ENCODE results near the gene SEMA5A. TPM values are rescaled to one million over a fixed set of nuclear protein-coding genes. Genes with fewer than 3 reads are reported as not detected.

The SEMA5A gene
- total and polyA plus RNA-seq, 2 donors: 1.2 to 2.5 TPM

DNA sequence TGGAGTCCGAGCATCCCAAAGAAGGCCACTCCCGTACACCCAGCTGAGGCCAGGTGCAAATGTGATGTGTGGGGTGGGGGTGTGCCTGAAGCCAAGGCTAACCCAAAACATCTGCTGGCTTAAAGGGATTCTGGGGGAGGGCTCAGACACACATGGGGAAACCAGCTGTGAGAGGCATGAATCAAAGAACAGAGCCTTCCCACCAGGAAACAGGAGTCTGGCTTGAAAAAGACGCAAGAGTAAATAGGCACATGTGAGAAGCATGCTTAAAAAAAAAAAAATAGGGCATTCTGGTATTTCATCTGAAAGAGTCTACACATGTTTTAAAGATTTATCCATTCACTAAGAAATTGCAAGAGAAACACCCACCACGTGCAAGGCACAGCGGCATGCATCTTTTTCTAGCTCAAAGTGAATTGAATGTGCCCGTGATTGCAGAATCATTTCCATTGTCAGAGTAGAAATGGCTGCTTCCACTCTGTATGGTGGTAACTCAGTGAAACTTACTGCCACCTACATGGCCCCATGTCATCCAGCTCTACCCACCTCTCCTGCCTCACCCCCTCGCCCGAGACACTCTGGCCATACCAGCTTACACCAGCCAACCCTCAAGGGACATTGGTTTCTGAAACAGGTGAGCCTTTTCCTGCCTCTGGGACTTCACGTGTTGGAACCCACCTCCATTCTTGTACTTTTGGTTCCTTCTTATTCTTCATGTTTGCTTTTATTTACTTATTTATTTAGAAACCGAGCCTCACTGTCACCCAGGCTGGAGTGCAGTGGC lies 71.5 kb downstream of the SEMA5A start:
- WGBS: 84% methylated on average over 10 of the region's 10 CpGs
- no peaks in the 10 kb centered on the region for H3K36me3 ChIP-seq (ENCODE audit: control insufficient read depth in 2 of 2, insufficient read depth in 2 of 2, low read length in 1 of 2)
- peaks cover 0 to 5% of the 10 kb centered on the region in 2 donors for H3K9me3 ChIP-seq (ENCODE audit: control insufficient read depth in 2 of 2, insufficient read depth in 1 of 2, low read length in 1 of 2)
- DNase-seq (ENCODE audit: low read depth in 6 of 9, low spot score in 9 of 9): no peak
- no peaks in the 10 kb centered on the region for H3K4me1 ChIP-seq (ENCODE audit: control insufficient read depth in 2 of 2, insufficient read depth in 2 of 2, low read length in 2 of 2)
- no peak overlapping the region for H3K27ac ChIP-seq (ENCODE audit: low read depth in 1 of 2, low read length in 1 of 2)
- H3K27me3 ChIP-seq (ENCODE audit: control insufficient read depth in 2 of 2, insufficient read depth in 1 of 2, low read length in 1 of 2): no peaks in the 10 kb centered on the region
- no peak overlapping the region for H3K4me3 ChIP-seq (ENCODE audit: low read length in 2 of 2)

GRCh38 chr5:9473624-9474023 lies 72.3 kb downstream of the SEMA5A start:
- Histone ChIP-seq H3K9me3 (ENCODE audit: control insufficient read depth in 2 of 2, insufficient read depth in 1 of 2, low read length in 1 of 2) (peaks cover 0 to 5% of the 10 kb centered on the region in 2 donors), H3K27me3 (ENCODE audit: control insufficient read depth in 2 of 2, insufficient read depth in 1 of 2, low read length in 1 of 2) (no peaks in the 10 kb centered on the region), H3K36me3 (ENCODE audit: control insufficient read depth in 2 of 2, insufficient read depth in 2 of 2, low read length in 1 of 2) (no peaks in the 10 kb centered on the region), H3K27ac (ENCODE audit: low read depth in 1 of 2, low read length in 1 of 2) (no peak overlapping the region), H3K4me1 (ENCODE audit: control insufficient read depth in 2 of 2, insufficient read depth in 2 of 2, low read length in 2 of 2) (no peaks in the 10 kb centered on the region), H3K4me3 (ENCODE audit: low read length in 2 of 2) (no peak overlapping the region)
- DNase-seq (ENCODE audit: low read depth in 6 of 9, low spot score in 9 of 9): no peak
- WGBS: 83% methylated on average over 2 of the region's 2 CpGs

- H3K27ac ChIP-seq (ENCODE audit: low read depth in 1 of 2, low read length in 1 of 2): no peak overlapping the region
- WGBS: 98% methylated on average over 1 of the region's 1 CpG
- DNase-seq (ENCODE audit: low read depth in 6 of 9, low spot score in 9 of 9): no peak
- no peaks in the 10 kb centered on the region for H3K36me3 ChIP-seq (ENCODE audit: control insufficient read depth in 2 of 2, insufficient read depth in 2 of 2, low read length in 1 of 2)
- no peaks in the 10 kb centered on the region for H3K27me3 ChIP-seq (ENCODE audit: control insufficient read depth in 2 of 2, insufficient read depth in 1 of 2, low read length in 1 of 2)
- H3K9me3 ChIP-seq (ENCODE audit: control insufficient read depth in 2 of 2, insufficient read depth in 1 of 2, low read length in 1 of 2): no peaks in the 10 kb centered on the region
- H3K4me1 ChIP-seq (ENCODE audit: control insufficient read depth in 2 of 2, insufficient read depth in 2 of 2, low read length in 2 of 2): no peaks in the 10 kb centered on the region
- H3K4me3 ChIP-seq (ENCODE audit: low read length in 2 of 2): no peak overlapping the region
Observed at GRCh38 chr5:9470410-9470809, 75.5 kb downstream of the SEMA5A start.

DNA sequence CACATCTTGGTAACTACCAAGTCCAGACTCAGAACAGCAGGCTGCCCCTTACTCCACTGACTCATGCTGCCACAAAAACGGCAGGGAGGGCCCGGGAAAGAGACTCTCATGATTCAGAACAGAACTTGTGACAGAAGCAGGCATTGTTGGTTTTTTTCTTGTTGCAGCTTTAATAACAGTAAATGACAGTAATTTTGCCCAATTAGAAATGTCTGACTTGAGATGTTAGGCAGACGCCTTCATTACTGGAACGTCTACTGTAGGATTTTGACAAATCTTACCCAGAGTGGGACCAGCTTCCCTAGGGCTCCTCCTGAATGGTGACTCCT lies 77.9 kb downstream of the SEMA5A start:
- Histone ChIP-seq H3K27ac (ENCODE audit: low read depth in 1 of 2, low read length in 1 of 2) (peak overlapping the region; percentile 60 to 73), H3K4me3 (ENCODE audit: low read length in 2 of 2) (no peak overlapping the region), H3K27me3 (ENCODE audit: control insufficient read depth in 2 of 2, insufficient read depth in 1 of 2, low read length in 1 of 2) (no peaks in the 10 kb centered on the region), H3K9me3 (ENCODE audit: control insufficient read depth in 2 of 2, insufficient read depth in 1 of 2, low read length in 1 of 2) (no peaks in the 10 kb centered on the region), H3K36me3 (ENCODE audit: control insufficient read depth in 2 of 2, insufficient read depth in 2 of 2, low read length in 1 of 2) (no peaks in the 10 kb centered on the region), H3K4me1 (ENCODE audit: control insufficient read depth in 2 of 2, insufficient read depth in 2 of 2, low read length in 2 of 2) (no peaks in the 10 kb centered on the region)
- 76% methylated on average over 4 of the region's 4 CpGs for whole genome bisulfite sequencing
- no peak for DNase-seq (ENCODE audit: low read depth in 6 of 9, low spot score in 9 of 9)

DNA sequence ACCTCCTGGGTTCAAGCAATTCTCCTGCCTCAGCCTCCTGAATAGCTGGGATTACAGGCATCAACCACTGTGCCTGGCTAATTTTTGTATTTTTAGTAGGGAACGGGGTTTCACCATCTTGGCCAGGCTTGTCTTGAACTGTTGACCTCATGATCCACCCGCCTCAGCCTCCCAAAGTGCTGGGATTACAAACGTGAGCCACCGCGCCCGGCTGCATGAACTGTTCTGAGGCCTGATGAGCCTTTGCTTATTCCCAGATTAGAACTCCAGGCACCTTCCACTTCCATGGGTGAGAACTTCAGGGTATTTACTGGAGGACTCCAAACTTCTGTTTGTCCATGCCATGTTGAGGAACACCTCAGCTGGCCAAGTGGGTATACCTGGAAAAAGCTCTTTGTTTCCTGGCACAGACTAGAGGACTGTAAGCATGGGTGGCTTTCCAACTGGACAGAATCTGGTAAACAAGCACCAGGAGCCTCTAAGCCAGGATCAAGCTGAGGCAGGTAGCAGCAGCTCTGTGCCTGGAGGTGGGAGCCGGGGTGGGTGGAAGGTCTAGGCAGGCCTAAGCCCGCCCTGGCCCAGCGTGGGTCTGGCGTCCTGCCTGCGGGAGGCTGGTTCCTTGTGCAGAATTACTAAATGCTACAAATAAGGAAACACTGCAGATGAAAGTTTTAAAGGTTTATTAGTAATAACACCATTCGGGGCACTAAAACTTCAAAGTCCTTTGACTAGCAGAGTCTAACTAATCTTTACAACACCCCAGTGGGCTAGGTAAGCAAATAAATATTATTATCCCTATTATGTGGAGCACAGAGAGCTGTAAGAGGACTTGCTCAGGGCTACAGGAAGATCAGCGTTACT lies 78.4 kb downstream of the SEMA5A start:
- Histone ChIP-seq H3K4me3 (ENCODE audit: low read length in 2 of 2) (no peak overlapping the region), H3K36me3 (ENCODE audit: control insufficient read depth in 2 of 2, insufficient read depth in 2 of 2, low read length in 1 of 2) (no peaks in the 10 kb centered on the region), H3K9me3 (ENCODE audit: control insufficient read depth in 2 of 2, insufficient read depth in 1 of 2, low read length in 1 of 2) (no peaks in the 10 kb centered on the region), H3K27me3 (ENCODE audit: control insufficient read depth in 2 of 2, insufficient read depth in 1 of 2, low read length in 1 of 2) (no peaks in the 10 kb centered on the region), H3K27ac (ENCODE audit: low read depth in 1 of 2, low read length in 1 of 2) (peak overlapping the region in 1 of 2 donors; percentile 60), H3K4me1 (ENCODE audit: control insufficient read depth in 2 of 2, insufficient read depth in 2 of 2, low read length in 2 of 2) (no peaks in the 10 kb centered on the region)
- 88% methylated on average over 13 of the region's 13 CpGs for WGBS
- peak in 3 of 9 donors; percentile 0 to 18 (median 1) for DNase-seq (ENCODE audit: low read depth in 6 of 9, low spot score in 9 of 9)

- Histone ChIP-seq H3K27ac (ENCODE audit: low read depth in 1 of 2, low read length in 1 of 2) (no peak overlapping the region), H3K27me3 (ENCODE audit: control insufficient read depth in 2 of 2, insufficient read depth in 1 of 2, low read length in 1 of 2) (no peaks in the 10 kb centered on the region), H3K9me3 (ENCODE audit: control insufficient read depth in 2 of 2, insufficient read depth in 1 of 2, low read length in 1 of 2) (no peaks in the 10 kb centered on the region), H3K36me3 (ENCODE audit: control insufficient read depth in 2 of 2, insufficient read depth in 2 of 2, low read length in 1 of 2) (no peaks in the 10 kb centered on the region), H3K4me3 (ENCODE audit: low read length in 2 of 2) (no peak overlapping the region), H3K4me1 (ENCODE audit: control insufficient read depth in 2 of 2, insufficient read depth in 2 of 2, low read length in 2 of 2) (no peaks in the 10 kb centered on the region)
- 89% methylated on average over 1 of the region's 1 CpG for WGBS
- no peak for DNase-seq (ENCODE audit: low read depth in 6 of 9, low spot score in 9 of 9)
Observed at GRCh38 chr5:9466697-9467096, 79.2 kb downstream of the SEMA5A start.

DNA sequence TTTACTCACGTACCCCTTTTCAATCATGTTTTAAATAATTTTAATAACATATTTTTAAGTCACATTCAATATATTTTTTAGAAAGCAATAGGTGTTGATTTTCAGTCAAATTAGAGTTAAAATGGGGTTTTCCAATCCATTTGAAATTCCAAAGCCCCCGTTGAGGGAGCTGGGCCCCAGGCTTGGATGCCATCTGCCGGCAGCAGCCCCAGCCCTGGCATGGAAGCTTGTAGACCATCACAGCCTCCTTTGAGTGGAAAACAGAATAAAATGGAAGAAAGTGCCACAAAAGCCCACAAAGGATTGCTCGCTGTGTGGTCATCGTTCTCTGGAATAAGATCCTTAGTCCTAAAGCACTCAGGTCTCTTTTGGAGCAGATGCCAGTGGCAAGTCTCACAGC lies 81.4 kb downstream of the SEMA5A start:
- H3K36me3 ChIP-seq (ENCODE audit: control insufficient read depth in 2 of 2, insufficient read depth in 2 of 2, low read length in 1 of 2): no peaks in the 10 kb centered on the region
- no peaks in the 10 kb centered on the region for H3K27me3 ChIP-seq (ENCODE audit: control insufficient read depth in 2 of 2, insufficient read depth in 1 of 2, low read length in 1 of 2)
- DNase-seq (ENCODE audit: low read depth in 6 of 9, low spot score in 9 of 9): no peak
- no peaks in the 10 kb centered on the region for H3K9me3 ChIP-seq (ENCODE audit: control insufficient read depth in 2 of 2, insufficient read depth in 1 of 2, low read length in 1 of 2)
- WGBS: 94% methylated on average over 5 of the region's 5 CpGs
- no peak overlapping the region for H3K27ac ChIP-seq (ENCODE audit: low read depth in 1 of 2, low read length in 1 of 2)
- no peaks in the 10 kb centered on the region for H3K4me1 ChIP-seq (ENCODE audit: control insufficient read depth in 2 of 2, insufficient read depth in 2 of 2, low read length in 2 of 2)
- no peak overlapping the region for H3K4me3 ChIP-seq (ENCODE audit: low read length in 2 of 2)

- H3K4me3 ChIP-seq (ENCODE audit: low read length in 2 of 2): no peak overlapping the region
- H3K4me1 ChIP-seq (ENCODE audit: control insufficient read depth in 2 of 2, insufficient read depth in 2 of 2, low read length in 2 of 2): no peaks in the 10 kb centered on the region
- no peaks in the 10 kb centered on the region for H3K36me3 ChIP-seq (ENCODE audit: control insufficient read depth in 2 of 2, insufficient read depth in 2 of 2, low read length in 1 of 2)
- WGBS: 84% methylated on average over 3 of the region's 3 CpGs
- no peaks in the 10 kb centered on the region for H3K27me3 ChIP-seq (ENCODE audit: control insufficient read depth in 2 of 2, insufficient read depth in 1 of 2, low read length in 1 of 2)
- no peak overlapping the region for H3K27ac ChIP-seq (ENCODE audit: low read depth in 1 of 2, low read length in 1 of 2)
- no peak for DNase-seq (ENCODE audit: low read depth in 6 of 9, low spot score in 9 of 9)
- no peaks in the 10 kb centered on the region for H3K9me3 ChIP-seq (ENCODE audit: control insufficient read depth in 2 of 2, insufficient read depth in 1 of 2, low read length in 1 of 2)
Observed at GRCh38 chr5:9462109-9462508, 83.8 kb downstream of the SEMA5A start.

GRCh38 chr5:9460885-9461645 lies 84.8 kb downstream of the SEMA5A start:
- Histone ChIP-seq H3K36me3 (ENCODE audit: control insufficient read depth in 2 of 2, insufficient read depth in 2 of 2, low read length in 1 of 2) (no peaks in the 10 kb centered on the region), H3K9me3 (ENCODE audit: control insufficient read depth in 2 of 2, insufficient read depth in 1 of 2, low read length in 1 of 2) (no peaks in the 10 kb centered on the region), H3K4me3 (ENCODE audit: low read length in 2 of 2) (no peak overlapping the region), H3K27me3 (ENCODE audit: control insufficient read depth in 2 of 2, insufficient read depth in 1 of 2, low read length in 1 of 2) (no peaks in the 10 kb centered on the region), H3K27ac (ENCODE audit: low read depth in 1 of 2, low read length in 1 of 2) (no peak overlapping the region), H3K4me1 (ENCODE audit: control insufficient read depth in 2 of 2, insufficient read depth in 2 of 2, low read length in 2 of 2) (no peaks in the 10 kb centered on the region)
- no peak for DNase-seq (ENCODE audit: low read depth in 6 of 9, low spot score in 9 of 9)
- whole genome bisulfite sequencing: 91% methylated on average over 3 of the region's 3 CpGs

All from thymus (tissue), 11 donors.